NCI-H748 (cell line): ENCODE measurements around the gene PPP1R16B.

Source experiments
- DNase-seq: peaks from one replicate; lab custom pipeline; 2025; ENCODE audit not compliant: unreplicated experiment; lab: John Stamatoyannopoulos, UW

The PPP1R16B gene

GRCh38 chr20:38961530-38962043 is 156.1 kb downstream of the PPP1R16B start:
- DNase-seq = peak; percentile 57

GRCh38 chr20:38962044-38962927 is 156.8 kb downstream of the PPP1R16B start, which contains the start of gene DHX35:
Gene DHX35, plus strand, starts transcription at chr20:38962344. Its CDS starts 24 bp downstream, at chr20:38962368.
- DNase-seq = peak; percentile 97

GRCh38 chr20:38962928-38963401 is 157.5 kb downstream of the PPP1R16B start:
- peak; percentile 31 for DNase-seq

- no peak for DNase-seq
These were observed 158.2 kb downstream of the PPP1R16B start for GRCh38 chr20:38963745-38964144.

- no peak for DNase-seq
These were observed 159.8 kb downstream of the PPP1R16B start for GRCh38 chr20:38965264-38965663.

GRCh38 chr20:38968090-38968489 is 162.6 kb downstream of the PPP1R16B start:
- no peak for DNase-seq

- DNase-seq = no peak
These were observed 164.2 kb downstream of the PPP1R16B start for GRCh38 chr20:38969708-38970107.

GRCh38 chr20:38970302-38970701 is 164.8 kb downstream of the PPP1R16B start:
- no peak for DNase-seq
